ENCODE results near the gene SMG6. TPM values are rescaled to one million over a fixed set of nuclear protein-coding genes. Genes with fewer than 3 reads are reported as not detected.

The SMG6 gene
- total and polyA plus RNA-seq, 2 of the 8 experiments (the other 6 are each of a cell fraction or from before 2014, with no cell fraction given): 18.5 to 25.2 TPM

DNA sequence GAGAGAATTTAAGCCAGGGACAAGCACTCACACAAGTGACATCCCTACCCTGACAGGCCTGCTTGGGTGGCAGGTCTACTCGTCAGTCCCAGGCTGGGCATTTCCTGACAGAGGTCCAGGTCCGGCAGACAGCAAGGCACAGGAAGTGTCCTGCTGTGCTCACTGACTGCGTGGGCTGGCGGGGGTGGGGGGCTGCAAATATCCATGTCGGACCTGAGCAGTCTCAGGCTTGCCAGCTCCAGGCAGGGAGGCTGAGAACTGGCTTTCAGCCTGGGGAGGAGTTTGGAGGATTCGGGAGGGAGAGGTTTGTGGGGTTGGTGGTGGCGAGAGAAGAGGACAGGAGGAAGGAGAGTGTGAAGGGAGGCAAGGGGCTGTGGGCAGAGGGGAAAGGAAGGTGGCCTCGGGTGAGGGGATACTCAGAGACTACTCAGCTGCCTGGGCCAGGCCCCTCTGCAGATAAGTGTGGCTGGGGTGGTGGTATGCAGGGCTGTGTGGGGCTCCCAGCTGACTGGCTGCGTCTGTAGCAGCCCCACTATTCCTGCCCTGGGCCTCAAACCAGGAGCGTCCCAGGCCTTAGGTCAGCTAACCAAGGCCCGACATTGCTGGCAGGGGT is 240.9 kb downstream of the SMG6 start (continued):
- no peak for TF ChIP-seq PHF8 (conservative IDR thresholded peaks at IDR 0.05; ENCODE audit: low read depth, low read length)
